Measurements from ENCODE around the gene PKP4.

Gene PKP4

DNA sequence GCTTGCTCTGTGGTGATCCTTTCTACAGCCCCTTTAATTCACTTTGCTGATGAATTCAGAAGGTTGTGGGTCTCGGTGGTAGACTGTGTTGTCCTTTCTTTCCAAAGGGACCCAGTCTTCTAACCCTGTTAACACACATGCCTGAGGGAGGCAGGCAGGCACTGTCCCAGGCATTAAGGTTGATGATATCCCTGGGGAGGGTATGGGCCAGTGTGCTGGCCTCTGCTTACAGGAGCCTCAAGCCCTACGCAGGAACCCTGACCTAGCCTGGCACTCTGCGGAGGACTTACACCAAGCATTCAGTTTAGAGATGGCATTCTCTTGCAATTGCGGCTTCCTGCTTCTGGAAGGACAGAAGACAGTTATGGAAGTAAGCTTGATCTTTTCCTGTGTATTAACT lies 102.5 kb downstream of the PKP4 start:
- H3K4me3 ChIP-seq (ENCODE audit: low read length), result no peak overlapping the region
- no peak for DNase-seq (ENCODE audit: low read depth)
- TF ChIP-seq, protein P1, sequence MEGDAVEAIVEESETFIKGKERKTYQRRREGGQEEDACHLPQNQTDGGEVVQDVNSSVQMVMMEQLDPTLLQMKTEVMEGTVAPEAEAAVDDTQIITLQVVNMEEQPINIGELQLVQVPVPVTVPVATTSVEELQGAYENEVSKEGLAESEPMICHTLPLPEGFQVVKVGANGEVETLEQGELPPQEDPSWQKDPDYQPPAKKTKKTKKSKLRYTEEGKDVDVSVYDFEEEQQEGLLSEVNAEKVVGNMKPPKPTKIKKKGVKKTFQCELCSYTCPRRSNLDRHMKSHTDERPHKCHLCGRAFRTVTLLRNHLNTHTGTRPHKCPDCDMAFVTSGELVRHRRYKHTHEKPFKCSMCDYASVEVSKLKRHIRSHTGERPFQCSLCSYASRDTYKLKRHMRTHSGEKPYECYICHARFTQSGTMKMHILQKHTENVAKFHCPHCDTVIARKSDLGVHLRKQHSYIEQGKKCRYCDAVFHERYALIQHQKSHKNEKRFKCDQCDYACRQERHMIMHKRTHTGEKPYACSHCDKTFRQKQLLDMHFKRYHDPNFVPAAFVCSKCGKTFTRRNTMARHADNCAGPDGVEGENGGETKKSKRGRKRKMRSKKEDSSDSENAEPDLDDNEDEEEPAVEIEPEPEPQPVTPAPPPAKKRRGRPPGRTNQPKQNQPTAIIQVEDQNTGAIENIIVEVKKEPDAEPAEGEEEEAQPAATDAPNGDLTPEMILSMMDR (IDR thresholded peaks at IDR 0.05; ENCODE audit: insufficient read depth, low read depth, low read length, missing control alignments), result no peak

DNA sequence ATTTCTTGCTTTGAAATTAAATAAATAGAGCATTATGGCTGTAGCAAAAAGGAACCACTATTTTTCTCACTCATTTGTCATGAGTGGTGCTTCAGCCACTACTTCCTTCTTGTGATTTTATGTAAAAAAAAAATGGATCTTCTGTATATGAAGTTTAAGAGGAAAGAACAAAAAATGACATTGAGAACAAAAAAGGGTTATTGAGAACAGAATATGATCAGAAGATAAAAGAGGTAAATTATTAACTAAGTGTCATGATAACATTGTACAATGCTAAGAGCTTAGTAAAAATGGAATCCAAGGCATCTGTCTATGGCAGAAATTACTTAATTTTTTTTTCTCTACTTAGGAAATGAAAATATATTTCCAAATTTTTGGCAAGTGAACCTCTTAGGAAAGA lies 103.5 kb downstream of the PKP4 start:
- H3K4me3 ChIP-seq (ENCODE audit: low read length), result no peak overlapping the region
- DNase-seq (ENCODE audit: low read depth), result no peak
- TF ChIP-seq, protein P1 (IDR thresholded peaks at IDR 0.05; ENCODE audit: insufficient read depth, low read depth, low read length, missing control alignments), result no peak

DNA sequence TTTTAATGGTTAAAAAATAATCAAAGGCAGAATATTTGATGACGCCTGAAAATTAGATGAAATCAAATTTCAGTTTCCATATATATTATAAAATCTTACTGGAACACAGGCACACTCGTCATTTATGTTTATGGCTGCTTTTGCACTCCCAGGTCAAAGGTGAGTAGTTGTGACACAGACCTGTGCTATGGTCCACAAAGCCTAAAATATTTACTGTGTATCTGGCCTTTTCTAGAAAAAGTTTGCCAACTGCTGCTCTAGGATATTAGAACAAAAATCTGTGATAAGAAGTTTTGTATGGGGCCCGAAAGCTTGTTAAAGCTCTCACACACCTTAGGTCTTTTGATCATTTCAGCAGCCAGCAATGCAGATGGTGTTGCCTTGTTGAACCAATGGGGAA lies 104.3 kb downstream of the PKP4 start:
- no peak for DNase-seq (ENCODE audit: low read depth)
- TF ChIP-seq, protein P1 (IDR thresholded peaks at IDR 0.05; ENCODE audit: insufficient read depth, low read depth, low read length, missing control alignments), result no peak

DNA sequence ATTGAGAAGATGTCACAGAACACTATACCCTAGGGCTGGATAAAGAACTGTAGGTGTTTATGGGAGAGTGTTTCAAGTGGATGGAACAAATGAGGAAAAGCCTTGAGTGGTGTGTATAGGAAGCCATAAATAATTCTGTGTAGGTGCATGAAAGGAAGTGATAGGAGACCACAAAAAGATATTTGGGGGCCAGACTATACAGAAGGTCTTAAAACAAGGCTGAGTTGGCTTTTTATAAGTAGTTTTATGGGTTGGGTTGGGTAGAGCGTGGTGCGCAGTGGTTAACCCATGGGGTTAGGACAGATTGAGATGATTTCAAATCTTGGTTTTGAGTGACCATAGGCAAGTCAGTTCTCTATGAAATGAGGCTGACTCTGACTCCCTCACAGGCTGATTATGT lies 110.5 kb downstream of the PKP4 start:
- H3K4me3 ChIP-seq (ENCODE audit: low read length), result no peak overlapping the region
- no peak for DNase-seq (ENCODE audit: low read depth)
- TF ChIP-seq, protein P1 (IDR thresholded peaks at IDR 0.05; ENCODE audit: insufficient read depth, low read depth, low read length, missing control alignments), result no peak

More for the DNA sequence above, 104.3 kb downstream of the PKP4 start:
- H3K4me3 ChIP-seq (ENCODE audit: low read length), result no peak overlapping the region

DNA sequence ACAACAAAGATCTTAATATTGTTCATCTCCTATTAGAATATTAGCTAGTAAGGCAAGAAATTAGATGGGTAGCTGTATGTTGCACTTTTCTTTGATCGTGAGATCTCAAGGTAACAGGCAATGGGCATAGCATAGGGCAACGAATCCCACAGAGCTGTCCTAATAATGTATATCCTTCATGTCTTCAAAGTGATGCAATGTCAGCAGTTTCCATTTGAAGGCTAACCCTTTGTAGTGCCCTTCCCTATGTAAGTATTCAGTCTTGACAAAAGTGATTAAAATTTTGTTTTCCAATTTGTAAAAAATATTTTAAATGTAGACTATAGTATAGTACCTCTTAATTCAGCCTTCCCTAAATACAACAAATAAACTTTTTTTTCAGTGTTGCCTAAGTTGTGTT lies 112.5 kb downstream of the PKP4 start:
- DNase-seq (ENCODE audit: low read depth), result no peak
- TF ChIP-seq, protein P1 (IDR thresholded peaks at IDR 0.05; ENCODE audit: insufficient read depth, low read depth, low read length, missing control alignments), result no peak
- H3K4me3 ChIP-seq (ENCODE audit: low read length), result no peak overlapping the region

DNA sequence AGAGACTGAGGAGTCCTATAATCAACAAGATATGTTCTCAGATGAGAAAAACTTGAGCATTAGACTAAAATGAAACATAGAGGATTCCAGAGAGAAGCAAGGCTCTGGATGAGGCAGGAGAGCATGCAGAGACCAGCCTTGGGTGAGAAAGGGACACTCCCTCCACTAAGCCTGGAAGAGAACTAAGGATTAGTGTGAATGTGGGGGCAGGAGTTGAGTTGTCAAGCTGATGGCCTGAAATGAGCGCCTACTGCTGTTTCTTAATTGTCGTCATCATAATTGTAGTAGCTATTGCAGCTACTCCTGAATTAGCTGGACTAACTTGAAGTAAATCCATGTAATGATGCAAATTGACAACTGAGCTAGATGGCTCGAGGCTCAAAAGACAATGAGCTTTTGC lies 114.1 kb downstream of the PKP4 start:
- no peak overlapping the region for H3K4me3 ChIP-seq (ENCODE audit: low read length)
- peak; percentile 10 for DNase-seq (ENCODE audit: low read depth)
- TF ChIP-seq, protein P1 (IDR thresholded peaks at IDR 0.05; ENCODE audit: insufficient read depth, low read depth, low read length, missing control alignments), result no peak

DNA sequence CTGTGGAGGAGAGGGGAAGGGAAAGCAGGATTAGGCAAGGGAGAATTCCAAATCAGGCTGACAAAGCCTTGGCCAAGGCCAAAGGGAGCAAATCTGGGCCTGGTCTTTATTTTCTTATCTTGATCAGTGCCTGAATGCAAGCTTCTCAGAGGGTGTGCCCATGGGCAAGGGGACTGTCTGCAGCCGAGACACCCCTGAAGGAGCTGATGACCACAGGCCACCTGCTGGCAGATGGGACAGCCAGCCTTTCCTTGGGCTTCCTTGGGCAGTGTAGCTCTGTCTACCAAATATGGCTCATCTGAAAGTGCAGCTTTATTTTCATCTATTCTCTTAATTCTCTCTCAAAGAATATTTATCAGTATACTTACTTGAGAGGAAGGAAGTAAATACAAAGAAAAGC lies 117.0 kb downstream of the PKP4 start:
- DNase-seq (ENCODE audit: low read depth), result no peak
- TF ChIP-seq, protein P1 (IDR thresholded peaks at IDR 0.05; ENCODE audit: insufficient read depth, low read depth, low read length, missing control alignments), result no peak
- H3K4me3 ChIP-seq (ENCODE audit: low read length), result no peak overlapping the region

Data from epithelial cell of esophagus (primary cell).